Ovary (tissue), 9 donors: Measurements from ENCODE around the gene PALS1. TPM values are rescaled to one million over a fixed set of nuclear protein-coding genes. Genes with fewer than 3 reads are reported as not detected.

Experiments
- DNase-seq, 5 donors: peaks; one replicate each; pipeline ENCODE4 v3.0.0-alpha.2; 2019 to 2020
- H3K27ac ChIP-seq, 2 donors: fragments of 200-600 bp; one replicate each; pipeline versions ENCODE4 v1.5.1 to v1.8.0; 2019 to 2022
- H3K27me3 ChIP-seq: fragments of 200-600 bp; one replicate; pipeline ENCODE4 v1.8.0; 2022
- H3K36me3 ChIP-seq: fragments of 200-600 bp; sonication (generic); one replicate; pipeline ENCODE4 v1.5.1; 2019
- H3K4me1 ChIP-seq: one replicate; pipeline ENCODE4 v1.8.1; 2013; ENCODE audit warnings: mild to moderate bottlenecking, moderate library complexity; ENCODE audit not compliant: insufficient read depth
- H3K4me3 ChIP-seq: fragments of 200-600 bp; sonication (generic); one replicate; pipeline ENCODE4 v1.5.1; 2017
- H3K9me3 ChIP-seq, 2 donors: fragments of 200-600 bp in 1 of 2; sonication (generic) in 1 of 2; one replicate each; pipeline versions ENCODE4 v1.5.1 to v1.8.1; 2013 to 2019; ENCODE audit warnings: mild to moderate bottlenecking in 1 of 2, moderate library complexity in 1 of 2
- CTCF ChIP-seq, 3 donors: fragments of 450-650 bp in 2 of 3; fragments of 200-600 bp in 1 of 3; IDR thresholded peaks; one replicate each; pipeline versions ENCODE4 v1.5.1 to v1.8.0; 2016 to 2022; ENCODE audit warnings: antibody characterized with exemption in 3 of 3, mild to moderate bottlenecking in 1 of 3
- EP300 ChIP-seq: sonication (generic); formaldehyde crosslinking; IDR thresholded peaks from one replicate; pipeline ENCODE4 v1.6.1; 2017; ENCODE audit warnings: antibody characterized with exemption
- POLR2A ChIP-seq: fragments of 450-650 bp; IDR thresholded peaks from one replicate; pipeline ENCODE4 v1.6.1; 2017; ENCODE audit warnings: antibody characterized with exemption, mild to moderate bottlenecking, moderate library complexity
- WGBS, 3 donors: extraction: QIAGEN DNeasy Blood & Tissue Kit in 1 of 3; methylation state at CpG; one replicate each; pipeline versions ENCODE4 v1.1.5 to v1.1.7; 2013 to 2017; 5-methylcytosine and 5-hydroxymethylcytosine counted together
- intact Hi-C, 4 donors: fragments of 100-400 bp; cut with DNase I; formaldehyde crosslinking; loops; one replicate each; pipeline versions ENCODE4 v1.11.0 to v1.15.1; 2022 to 2023
- polyA plus RNA-seq, 2 donors: library from polyadenylated mRNA; stranded (reverse); fragments of 200-250 nt in 1 of 2; fragments of 350-450 nt in 1 of 2; fragmentation: Illumina TruSeq in 1 of 2; extraction: RNeasy Lipid Tissue Mini Kit (QIAGEN cat#74804) in 1 of 2; gene quantifications; one replicate each; pipeline ENCODE4 v1.2.3, GENCODE V29; 2013 to 2014
- total RNA-seq, 7 donors: library from RNA; depleted of rRNA in 2 of 7; stranded (reverse); fragments of >200 nt in 2 of 7; fragmentation: NEBNext Ultra II Directional in 3 of 7; extraction: Animal tissue kit (Norgen Biotek cat#: 25700) in 3 of 7; gene quantifications; one replicate each; pipeline versions ENCODE4 v1.1.0 to v1.2.4, GENCODE V29; 2016 to 2023
- donor health status: DM: no; HTN: no; CAD: no; lungs with moderate emphysema.
- donor health status: DM: no; HTN: no; CAD: no.
- donor health status: Bipolar disorder and iron deficiency.
- donor health status: DM: yes; HTN: yes; CAD: no.
- donor health status: DM: no; HTN: no; CAD: no.
- donor health status: DM: yes; HTN: yes; CAD: no.

Gene PALS1
- total and polyA plus RNA-seq, 9 donors, result 4.9 to 15.7 (median 12.2) TPM

GRCh38 chr14:67221982-67222328 lies 19.3 kb upstream of the PALS1 start:
- Histone ChIP-seq H3K4me1 (no peaks in the 10 kb centered on the region), H3K36me3 (no peaks in the 10 kb centered on the region), H3K27ac (no peak overlapping the region), H3K4me3 (no peak overlapping the region), H3K27me3 (no peaks in the 10 kb centered on the region), H3K9me3 (no peaks in the 10 kb centered on the region)
- WGBS, 3 donors, result 92 to 93% (median 92%) methylated on average over 4 of the region's 4 CpGs
- no peak for TF ChIP-seq EP300
- no peak for TF ChIP-seq CTCF (IDR thresholded peaks at IDR 0.05)
- no peak for TF ChIP-seq POLR2A
- DNase-seq, result no peak
- intact Hi-C loops, result no loop called here

DNA sequence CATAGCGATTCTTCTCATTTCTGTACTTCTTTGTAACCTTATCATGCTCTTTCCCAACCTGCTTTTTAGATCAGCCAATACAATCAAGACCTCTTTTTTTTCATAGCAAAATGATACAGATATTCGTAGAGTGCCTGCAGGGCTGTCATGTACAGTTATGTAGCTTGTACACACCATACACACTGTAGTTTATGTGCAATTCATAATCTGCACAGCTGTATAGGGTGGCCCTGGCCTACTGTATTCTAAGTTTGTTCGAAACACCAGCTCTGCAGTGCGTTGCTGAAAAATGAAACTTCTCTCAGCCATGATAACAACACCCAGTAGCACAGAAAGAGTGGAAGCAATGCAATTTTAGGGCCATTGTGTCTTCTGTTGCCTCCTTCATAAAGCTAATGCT lies 15.7 kb upstream of the PALS1 start:
- Histone ChIP-seq H3K9me3 (no peaks in the 10 kb centered on the region), H3K4me3 (no peak overlapping the region), H3K27me3 (no peaks in the 10 kb centered on the region), H3K27ac (no peak overlapping the region), H3K36me3 (no peaks in the 10 kb centered on the region), H3K4me1 (no peaks in the 10 kb centered on the region)
- intact Hi-C loops, result no loop called here
- TF ChIP-seq CTCF (IDR thresholded peaks at IDR 0.05) (no peak), POLR2A (no peak), EP300 (no peak)
- no peak for DNase-seq
- WGBS, 3 donors, result 69 to 84% (median 77%) methylated on average over 4 of the region's 4 CpGs

GRCh38 chr14:67228325-67228984 lies 12.8 kb upstream of the PALS1 start:
- Histone ChIP-seq H3K36me3 (no peaks in the 10 kb centered on the region), H3K4me3 (no peak overlapping the region), H3K4me1 (no peaks in the 10 kb centered on the region), H3K27me3 (no peaks in the 10 kb centered on the region), H3K27ac (no peak overlapping the region), H3K9me3 (no peaks in the 10 kb centered on the region)
- 65 to 77% (median 75%) methylated on average over 3 of the region's 3 CpGs for WGBS, 3 donors
- DNase-seq, result no peak
- TF ChIP-seq POLR2A (no peak), CTCF (IDR thresholded peaks at IDR 0.05) (no peak), EP300 (no peak)
- intact Hi-C loops, result no loop called here

DNA sequence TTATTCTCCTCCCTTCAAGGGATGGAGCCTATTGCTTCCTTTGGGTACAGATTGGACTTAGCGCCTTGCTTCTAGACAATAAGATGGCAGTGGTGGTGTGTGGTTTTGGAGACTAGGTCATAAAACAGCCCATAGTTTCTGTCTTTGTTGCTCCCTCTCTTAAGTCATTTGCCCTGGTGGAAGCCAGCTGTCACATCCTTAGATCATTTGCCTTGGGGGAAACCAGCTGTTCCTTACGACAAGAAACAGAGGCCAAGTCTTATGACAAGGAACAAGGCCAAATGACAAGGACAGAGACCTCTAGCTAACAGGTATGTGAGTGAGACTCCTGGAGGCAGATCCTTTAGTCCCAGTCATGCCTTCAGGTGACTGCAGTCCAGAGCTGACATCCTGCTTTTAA lies 9.2 kb upstream of the PALS1 start:
- H3K27me3 ChIP-seq, result no peaks in the 10 kb centered on the region
- no peak for DNase-seq
- no peaks in the 10 kb centered on the region for H3K36me3 ChIP-seq
- H3K27ac ChIP-seq, result no peak overlapping the region
- no peak overlapping the region for H3K4me3 ChIP-seq
- 93 to 94% (median 94%) methylated on average over 2 of the region's 2 CpGs for WGBS, 3 donors
- no peaks in the 10 kb centered on the region for H3K9me3 ChIP-seq
- no peak for TF ChIP-seq EP300
- no peak for TF ChIP-seq CTCF (IDR thresholded peaks at IDR 0.05)
- no peak for TF ChIP-seq POLR2A
- intact Hi-C loops, result no loop called here
- H3K4me1 ChIP-seq, result no peaks in the 10 kb centered on the region
